H9 (cell line): ENCODE data around the gene HIGD2B. TPM values are rescaled to one million over a fixed set of nuclear protein-coding genes. Genes with fewer than 3 reads are reported as not detected.

ENCODE experiments used
- DNase-seq: peaks from one replicate; pipeline ENCODE4 v3.0.0-alpha.2; 2017
- H2AFZ ChIP-seq: one replicate; pipeline ENCODE4 v1.6.1; 2013; ENCODE audit warnings: mild to moderate bottlenecking, low read length, control low read depth, moderate library complexity
- H2AK5ac ChIP-seq: 2 replicates; pipeline ENCODE4 v1.6.1; 2013; ENCODE audit warnings: low read length, control low read depth, mixed read lengths; ENCODE audit not compliant: insufficient read length
- H2BK120ac ChIP-seq: one replicate; pipeline ENCODE4 v1.6.1; 2013; ENCODE audit warnings: low read depth, mild to moderate bottlenecking, low read length, control low read depth, inconsistent platforms; ENCODE audit not compliant: poor library complexity, severe bottlenecking
- H2BK12ac ChIP-seq: 2 replicates; pipeline ENCODE4 v1.6.1; 2013; ENCODE audit warnings: low read length, control low read depth, mixed read lengths, low read depth; ENCODE audit not compliant: insufficient read length
- H2BK15ac ChIP-seq: 2 replicates; pipeline ENCODE4 v1.6.1; 2013; ENCODE audit warnings: low read depth, low read length, control low read depth
- H2BK20ac ChIP-seq: one replicate; pipeline ENCODE4 v1.6.1; 2013; ENCODE audit warnings: low read depth, mild to moderate bottlenecking, low read length, control low read depth, inconsistent platforms; ENCODE audit not compliant: poor library complexity, severe bottlenecking
- H2BK5ac ChIP-seq: 2 replicates; pipeline ENCODE4 v1.6.1; 2013; ENCODE audit warnings: low read length, control low read depth, mixed read lengths; ENCODE audit not compliant: insufficient read length
- H3K14ac ChIP-seq: 2 replicates; pipeline ENCODE4 v1.6.1; 2013; ENCODE audit warnings: low read length, control low read depth; ENCODE audit not compliant: insufficient read depth
- H3K18ac ChIP-seq: 2 replicates; pipeline ENCODE4 v1.6.1; 2013; ENCODE audit warnings: low read depth, mild to moderate bottlenecking, mixed read lengths, low read length, control low read depth; ENCODE audit not compliant: insufficient read length
- H3K23ac ChIP-seq: 2 replicates; pipeline ENCODE4 v1.6.1; 2013; ENCODE audit warnings: low read length, control low read depth, mixed read lengths, low read depth; ENCODE audit not compliant: insufficient read length
- H3K23me2 ChIP-seq: 2 replicates; pipeline ENCODE4 v1.6.1; 2013; ENCODE audit warnings: low read depth, mild to moderate bottlenecking, mixed read lengths, low read length, control low read depth; ENCODE audit not compliant: insufficient read length, poor library complexity, severe bottlenecking
- H3K27ac ChIP-seq: 2 replicates; pipeline ENCODE4 v1.5.1; 2013; ENCODE audit warnings: low read length, control low read depth, mixed read lengths, low read depth; ENCODE audit not compliant: insufficient read length
- H3K27me3 ChIP-seq: 2 replicates; pipeline ENCODE4 v1.6.1; 2013; ENCODE audit warnings: low read length, control low read depth, inconsistent platforms; ENCODE audit not compliant: insufficient read depth
- H3K4ac ChIP-seq: 2 replicates; pipeline ENCODE4 v1.6.1; 2013; ENCODE audit warnings: low read depth, mild to moderate bottlenecking, control low read depth, inconsistent platforms, low read length, moderate library complexity
- H3K4me1 ChIP-seq: 2 replicates; pipeline ENCODE4 v1.6.1; 2013; ENCODE audit warnings: low read length, control low read depth, inconsistent platforms; ENCODE audit not compliant: insufficient read depth
- H3K4me2 ChIP-seq: 2 replicates; pipeline ENCODE4 v1.6.1; 2013; ENCODE audit warnings: low read length, control low read depth, mixed read lengths; ENCODE audit not compliant: insufficient read length, insufficient read depth
- H3K56ac ChIP-seq: 2 replicates; pipeline ENCODE4 v1.6.1; 2013; ENCODE audit warnings: low read depth, mild to moderate bottlenecking, mixed read lengths, low read length, control low read depth; ENCODE audit not compliant: insufficient read length
- H3K79me1 ChIP-seq: 2 replicates; pipeline ENCODE4 v1.6.1; 2013; ENCODE audit warnings: low read depth, mild to moderate bottlenecking, moderate library complexity, low read length, control low read depth, inconsistent platforms; ENCODE audit not compliant: insufficient read depth, poor library complexity, severe bottlenecking
- H3K79me2 ChIP-seq: 2 replicates; pipeline ENCODE4 v1.6.1; 2013; ENCODE audit warnings: low read length, control low read depth, inconsistent platforms; ENCODE audit not compliant: insufficient read depth
- H3K9ac ChIP-seq: 2 replicates; pipeline ENCODE4 v1.6.1; 2013; ENCODE audit warnings: low read length, control low read depth, mixed read lengths; ENCODE audit not compliant: insufficient read length; ENCODE audit errors: extremely low read depth
- H3K9me3 ChIP-seq: one replicate; pipeline ENCODE4 v1.6.1; 2013; ENCODE audit warnings: low read depth, low read length, inconsistent platforms; ENCODE audit not compliant: control insufficient read depth
- H3T11ph ChIP-seq: one replicate; pipeline ENCODE4 v1.6.1; 2013; ENCODE audit warnings: mild to moderate bottlenecking, low read length, control low read depth, inconsistent platforms
- H4K20me1 ChIP-seq: one replicate; pipeline ENCODE4 v1.6.1; 2013; ENCODE audit not compliant: control insufficient read depth, insufficient read length, insufficient read depth
- H4K5ac ChIP-seq: 2 replicates; pipeline ENCODE4 v1.6.1; 2013; ENCODE audit warnings: low read depth, mild to moderate bottlenecking, mixed read lengths, low read length, control low read depth; ENCODE audit not compliant: insufficient read length
- H4K8ac ChIP-seq: replicated peaks from 2 replicates; pipeline ENCODE4 v1.6.1; 2013; ENCODE audit warnings: low read length, control low read depth, mixed read lengths, low read depth; ENCODE audit not compliant: insufficient read length
- H4K91ac ChIP-seq: 2 replicates; pipeline ENCODE4 v1.6.1; 2013; ENCODE audit warnings: low read depth, mild to moderate bottlenecking, moderate library complexity, mixed read lengths, low read length, control low read depth; ENCODE audit not compliant: insufficient read length
- H3K27ac Mint-ChIP-seq, 3 experiments: 2 replicates in 2 of 3; 3 replicates in 1 of 3; pipeline ENCODE4 v1.8.0; 2020 to 2021; ENCODE audit warnings: mixed read lengths in 3 of 3, mild to moderate bottlenecking in 1 of 3, moderate library complexity in 1 of 3
- H3K27me3 Mint-ChIP-seq: 2 replicates; pipeline ENCODE4 v1.8.0; 2021; ENCODE audit warnings: low read depth, mild to moderate bottlenecking, moderate library complexity, mixed read lengths
- H3K36me3 Mint-ChIP-seq, 3 experiments: 2 replicates in 2 of 3; 3 replicates in 1 of 3; pipeline ENCODE4 v1.8.0; 2020 to 2021; ENCODE audit warnings: low read depth in 3 of 3, mixed read lengths in 3 of 3; ENCODE audit not compliant: insufficient read depth in 1 of 3
- H3K4me1 Mint-ChIP-seq, 2 experiments: 2 replicates each; pipeline ENCODE4 v1.8.0; 2020; ENCODE audit warnings: mixed read lengths in 2 of 2
- H3K4me3 Mint-ChIP-seq, 2 experiments: 2 replicates in 1 of 2; 3 replicates in 1 of 2; pipeline ENCODE4 v1.8.0; 2020 to 2021; ENCODE audit warnings: mild to moderate bottlenecking in 2 of 2, mixed read lengths in 2 of 2, moderate library complexity in 1 of 2
- H3K9me3 Mint-ChIP-seq, 2 experiments: 2 replicates in 1 of 2; 3 replicates in 1 of 2; pipeline ENCODE4 v1.8.0; 2020; ENCODE audit warnings: mild to moderate bottlenecking in 2 of 2, mixed read lengths in 2 of 2, moderate library complexity in 1 of 2
- WGBS: extraction: QIAGEN DNeasy Blood & Tissue Kit; methylation state at CpG from one replicate; pipeline ENCODE4 v1.1.7; 2013; ENCODE audit warnings: missing lambda C conversion rate, low lambda C conversion rate, mixed read lengths; ENCODE audit not compliant: insufficient read length; ENCODE audit errors: extremely low coverage; 5-methylcytosine and 5-hydroxymethylcytosine counted together
- total RNA-seq: library from RNA; stranded (reverse); gene quantifications from 2 replicates; pipeline ENCODE4 v1.2.1, GENCODE V29; 2021
- TF ChIP-seq, protein P1 (sequence below): fragments of 200-600 bp; sonication (generic); conservative IDR thresholded peaks from 3 replicates; pipeline ENCODE4 v1.8.0; 2021; ENCODE audit warnings: antibody characterized with exemption, mild to moderate bottlenecking

The HIGD2B gene
- total RNA-seq, 1 experiment from 2014 or later, result not detected

DNA sequence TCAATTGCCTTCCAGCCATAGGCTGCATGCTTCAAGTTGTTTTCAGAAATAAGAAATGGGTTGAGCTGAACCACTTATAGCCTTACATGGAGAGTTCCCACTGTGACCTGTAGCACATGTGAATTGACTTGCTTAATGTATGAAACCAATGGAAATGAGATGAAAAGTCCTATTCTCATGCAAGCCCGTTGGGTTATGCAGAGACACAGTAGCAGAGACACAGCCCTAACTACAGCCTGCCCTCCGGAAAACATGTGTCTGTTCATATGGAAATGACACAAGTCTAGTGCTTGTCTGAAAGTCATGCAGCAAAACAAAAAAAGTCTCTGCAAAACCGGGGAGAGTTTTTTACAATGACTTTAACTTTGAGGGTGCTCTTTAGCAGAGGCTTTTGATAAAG, 14.5 kb downstream of the HIGD2B start:
- no peak overlapping the region for H3T11ph ChIP-seq
- H3K79me1 ChIP-seq, result no peaks in the 10 kb centered on the region
- peaks cover 2% of the 10 kb centered on the region; the same call in 1 of the 2 replicates for H3K4me1 ChIP-seq
- H3K27ac ChIP-seq, result peak overlapping the region; percentile 22
- H2BK5ac ChIP-seq, result no peak overlapping the region
- peak overlapping the region; percentile 82 for H3K4me2 ChIP-seq
- no peaks in the 10 kb centered on the region for H3K9me3 ChIP-seq
- Mint-ChIP-seq H3K27me3 (no peaks in the 10 kb centered on the region), H3K4me1 (peaks cover 13 to 20% of the 10 kb centered on the region in 2 experiments), H3K27ac (peak overlapping the region in 2 of 3 experiments; percentile 16 to 80; a peak in 2 of 7 replicates), H3K36me3 (no peaks in the 10 kb centered on the region), H3K9me3 (no peaks in the 10 kb centered on the region), H3K4me3 (peak overlapping the region; percentile 70 to 76; a peak in 3 of 5 replicates)
- H3K27me3 ChIP-seq, result no peaks in the 10 kb centered on the region
- H2BK20ac ChIP-seq, result no peak overlapping the region
- no peak overlapping the region for H4K8ac ChIP-seq
- H3K18ac ChIP-seq, result no peak overlapping the region
- no peak overlapping the region for H4K5ac ChIP-seq
- no peaks in the 10 kb centered on the region for H3K79me2 ChIP-seq
- H4K91ac ChIP-seq, result no peak overlapping the region
- no peak overlapping the region for H2BK12ac ChIP-seq
- no peak overlapping the region for H3K23ac ChIP-seq
- no peak overlapping the region for H3K56ac ChIP-seq
- no CpG with 5 or more reads among the region's 3 CpGs for WGBS
- TF ChIP-seq, protein P1, sequence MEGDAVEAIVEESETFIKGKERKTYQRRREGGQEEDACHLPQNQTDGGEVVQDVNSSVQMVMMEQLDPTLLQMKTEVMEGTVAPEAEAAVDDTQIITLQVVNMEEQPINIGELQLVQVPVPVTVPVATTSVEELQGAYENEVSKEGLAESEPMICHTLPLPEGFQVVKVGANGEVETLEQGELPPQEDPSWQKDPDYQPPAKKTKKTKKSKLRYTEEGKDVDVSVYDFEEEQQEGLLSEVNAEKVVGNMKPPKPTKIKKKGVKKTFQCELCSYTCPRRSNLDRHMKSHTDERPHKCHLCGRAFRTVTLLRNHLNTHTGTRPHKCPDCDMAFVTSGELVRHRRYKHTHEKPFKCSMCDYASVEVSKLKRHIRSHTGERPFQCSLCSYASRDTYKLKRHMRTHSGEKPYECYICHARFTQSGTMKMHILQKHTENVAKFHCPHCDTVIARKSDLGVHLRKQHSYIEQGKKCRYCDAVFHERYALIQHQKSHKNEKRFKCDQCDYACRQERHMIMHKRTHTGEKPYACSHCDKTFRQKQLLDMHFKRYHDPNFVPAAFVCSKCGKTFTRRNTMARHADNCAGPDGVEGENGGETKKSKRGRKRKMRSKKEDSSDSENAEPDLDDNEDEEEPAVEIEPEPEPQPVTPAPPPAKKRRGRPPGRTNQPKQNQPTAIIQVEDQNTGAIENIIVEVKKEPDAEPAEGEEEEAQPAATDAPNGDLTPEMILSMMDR, result no peak
- no peak overlapping the region for H3K14ac ChIP-seq
- DNase-seq, result no peak
- H2AK5ac ChIP-seq, result no peak overlapping the region
- H4K20me1 ChIP-seq, result no peaks in the 10 kb centered on the region
- no peak overlapping the region for H2AFZ ChIP-seq
- no peak overlapping the region for H3K4ac ChIP-seq
- no peaks in the 10 kb centered on the region for H3K23me2 ChIP-seq
- no peak overlapping the region for H3K9ac ChIP-seq
- H2BK120ac ChIP-seq, result no peak overlapping the region
- no peak overlapping the region for H2BK15ac ChIP-seq
